ENCODE data around the gene TRPM1. TPM values are rescaled to one million over a fixed set of nuclear protein-coding genes. Genes with fewer than 3 reads are reported as not detected.

TRPM1 gene
- total RNA-seq, 6 experiments from 2014 or later = not detected

- WGBS (ENCODE audit: insufficient coverage, low coverage, low lambda C conversion rate, missing lambda C conversion rate) = 12% methylated on average over 2 of the region's 4 CpGs
- Histone ChIP-seq H3K4me3 (no peak overlapping the region), H3K27ac (no peak overlapping the region), H3K27me3 (no peaks in the 10 kb centered on the region), H3K36me3 (no peaks in the 10 kb centered on the region), H3K9me3 (no peaks in the 10 kb centered on the region), H3K4me1 (peaks cover 0 to 18% (median 10%) of the 10 kb centered on the region in 4 donors)
- no peak for TF ChIP-seq POLR2A (IDR thresholded peaks at IDR 0.05)
- TF ChIP-seq CTCF (IDR thresholded peaks at IDR 0.05) = peak; percentile 8 to 21 (median 14)
- DNase-seq = no peak
- intact Hi-C loops (cut with DNase I) = no loop called here
- ATAC-seq = peak; percentile 77 to 84 (median 82)
These were observed 2.4 kb downstream of the TRPM1 start for GRCh38 chr15:31098953-31099740.

- ATAC-seq = peak in 2 of 4 donors; percentile 2 to 7
- WGBS (ENCODE audit: insufficient coverage, low coverage, low lambda C conversion rate, missing lambda C conversion rate) = 52% methylated on average over 5 of the region's 6 CpGs
- intact Hi-C loops (cut with DNase I) = no loop called here
These were observed 3.0 kb downstream of the TRPM1 start for GRCh38 chr15:31098491-31098917.

GRCh38 chr15:31096563-31096962 is 5.0 kb downstream of the TRPM1 start:
- no peak for DNase-seq
- no peak for TF ChIP-seq POLR2A (IDR thresholded peaks at IDR 0.05)
- no peak for TF ChIP-seq CTCF (IDR thresholded peaks at IDR 0.05)
- no peak overlapping the region for H3K27ac ChIP-seq
- H3K36me3 ChIP-seq = no peaks in the 10 kb centered on the region
- H3K4me1 ChIP-seq = peaks cover 0 to 18% (median 10%) of the 10 kb centered on the region in 4 donors
- no peaks in the 10 kb centered on the region for H3K9me3 ChIP-seq
- no peak for ATAC-seq
- H3K27me3 ChIP-seq = no peaks in the 10 kb centered on the region
- no CpG with 5 or more reads among the region's 5 CpGs for WGBS (ENCODE audit: insufficient coverage, low coverage, low lambda C conversion rate, missing lambda C conversion rate)
- intact Hi-C loops (cut with DNase I) = no loop called here
- H3K4me3 ChIP-seq = no peak overlapping the region

More at GRCh38 chr15:31098491-31098917, 3.0 kb downstream of the TRPM1 start:
- Histone ChIP-seq H3K36me3 (no peaks in the 10 kb centered on the region), H3K27ac (no peak overlapping the region), H3K9me3 (no peaks in the 10 kb centered on the region), H3K4me1 (peaks cover 0 to 18% (median 10%) of the 10 kb centered on the region in 4 donors), H3K4me3 (no peak overlapping the region), H3K27me3 (no peaks in the 10 kb centered on the region)
- DNase-seq = no peak
- TF ChIP-seq CTCF (IDR thresholded peaks at IDR 0.05) = no peak
- TF ChIP-seq POLR2A (IDR thresholded peaks at IDR 0.05) = no peak

- no peak overlapping the region for H3K4me3 ChIP-seq
- ATAC-seq = no peak
- WGBS (ENCODE audit: insufficient coverage, low coverage, low lambda C conversion rate, missing lambda C conversion rate) = 66% methylated on average over 2 of the region's 6 CpGs
- no peaks in the 10 kb centered on the region for H3K4me1 ChIP-seq
- no peak for TF ChIP-seq CTCF (IDR thresholded peaks at IDR 0.05)
- no peak for TF ChIP-seq POLR2A (IDR thresholded peaks at IDR 0.05)
- H3K36me3 ChIP-seq = no peaks in the 10 kb centered on the region
- intact Hi-C loops (cut with DNase I) = no loop called here
- H3K27me3 ChIP-seq = no peaks in the 10 kb centered on the region
- no peak for DNase-seq
- no peak overlapping the region for H3K27ac ChIP-seq
- no peaks in the 10 kb centered on the region for H3K9me3 ChIP-seq
These were observed 10.0 kb downstream of the TRPM1 start for GRCh38 chr15:31091481-31091880.
